Tibial artery (tissue), 4 donors: ENCODE measurements around the gene KIF5C.
"Not testable (repeated sequence)": the region's sequence is repeated elsewhere in the genome, so short reads cannot be mapped to it uniquely, and the experiment has no call there.

Experiments
- DNase-seq, 2 donors: peaks; one replicate each; pipeline ENCODE4 v3.0.0-alpha.2; 2019
- H3K27ac ChIP-seq, 2 donors: fragments of 200-600 bp; sonication (generic) in 1 of 2; 1 replicate in 1 of 2; 2 replicates in 1 of 2; pipeline ENCODE4 v1.5.1; 2018 to 2019; ENCODE audit warnings: mild to moderate bottlenecking in 1 of 2
- H3K27me3 ChIP-seq, 2 donors: fragments of 200-600 bp; sonication (generic) in 1 of 2; one replicate each; pipeline versions ENCODE4 v1.5.1 to v1.6.0; 2016 to 2019
- H3K36me3 ChIP-seq, 3 donors: fragments of 200-600 bp; sonication (generic) in 2 of 3; one replicate each; pipeline ENCODE4 v1.5.1; 2016 to 2019; ENCODE audit warnings: mild to moderate bottlenecking in 2 of 3
- H3K4me1 ChIP-seq, 4 donors: fragments of 200-600 bp; sonication (generic) in 2 of 4; 1 replicate in 3 of 4; 2 replicates in 1 of 4; pipeline ENCODE4 v1.5.1; 2016 to 2019
- H3K4me3 ChIP-seq, 2 donors: fragments of 200-600 bp; sonication (generic) in 1 of 2; 1 replicate in 1 of 2; 2 replicates in 1 of 2; pipeline ENCODE4 v1.5.1; 2018 to 2019; ENCODE audit warnings: mild to moderate bottlenecking in 2 of 2
- H3K9me3 ChIP-seq, 3 donors: fragments of 200-600 bp; sonication (generic) in 1 of 3; one replicate each; pipeline ENCODE4 v1.5.1; 2016 to 2019
- intact Hi-C: fragments of 100-400 bp; cut with DNase I; formaldehyde crosslinking; loops from one replicate; pipeline ENCODE4 v1.15.0; 2023; ENCODE audit warnings: low total_unique reads
- TF ChIP-seq, protein P1 (sequence below), 2 experiments: fragments of 200-600 bp in 1 of 2; fragments of 450-650 bp in 1 of 2; IDR thresholded peaks; one replicate each; pipeline ENCODE4 v1.5.1; 2017 to 2019; ENCODE audit warnings: antibody characterized with exemption in 2 of 2, mild to moderate bottlenecking in 1 of 2, moderate library complexity in 1 of 2

The KIF5C gene

DNA sequence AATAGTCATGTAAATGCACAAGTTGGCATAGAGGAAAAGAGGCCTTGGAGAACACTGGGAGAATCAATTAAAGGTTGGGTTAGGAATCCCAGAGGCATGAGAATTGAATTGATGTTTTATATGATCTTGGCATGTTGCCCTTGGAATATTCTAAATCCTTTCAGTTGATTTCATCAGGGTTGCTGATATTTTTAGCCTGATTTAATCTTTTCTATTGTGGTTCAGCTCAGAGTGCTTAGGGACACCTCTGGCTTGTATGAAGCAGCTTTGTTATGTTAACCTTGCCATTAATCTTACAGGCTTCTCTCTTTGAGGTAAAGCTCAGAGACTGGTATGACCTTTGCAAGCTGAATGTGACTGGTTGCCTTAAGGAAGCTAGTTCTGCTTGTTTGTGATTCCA is 99.1 kb downstream of the KIF5C start:
- Histone ChIP-seq H3K27me3 (no peaks in the 10 kb centered on the region), H3K27ac (no peak overlapping the region), H3K4me3 (no peak overlapping the region), H3K36me3 (no peaks in the 10 kb centered on the region), H3K9me3 (no peaks in the 10 kb centered on the region), H3K4me1 (no peaks in the 10 kb centered on the region)
- DNase-seq: no peak
- intact Hi-C loops: no loop called here
- TF ChIP-seq, protein P1, sequence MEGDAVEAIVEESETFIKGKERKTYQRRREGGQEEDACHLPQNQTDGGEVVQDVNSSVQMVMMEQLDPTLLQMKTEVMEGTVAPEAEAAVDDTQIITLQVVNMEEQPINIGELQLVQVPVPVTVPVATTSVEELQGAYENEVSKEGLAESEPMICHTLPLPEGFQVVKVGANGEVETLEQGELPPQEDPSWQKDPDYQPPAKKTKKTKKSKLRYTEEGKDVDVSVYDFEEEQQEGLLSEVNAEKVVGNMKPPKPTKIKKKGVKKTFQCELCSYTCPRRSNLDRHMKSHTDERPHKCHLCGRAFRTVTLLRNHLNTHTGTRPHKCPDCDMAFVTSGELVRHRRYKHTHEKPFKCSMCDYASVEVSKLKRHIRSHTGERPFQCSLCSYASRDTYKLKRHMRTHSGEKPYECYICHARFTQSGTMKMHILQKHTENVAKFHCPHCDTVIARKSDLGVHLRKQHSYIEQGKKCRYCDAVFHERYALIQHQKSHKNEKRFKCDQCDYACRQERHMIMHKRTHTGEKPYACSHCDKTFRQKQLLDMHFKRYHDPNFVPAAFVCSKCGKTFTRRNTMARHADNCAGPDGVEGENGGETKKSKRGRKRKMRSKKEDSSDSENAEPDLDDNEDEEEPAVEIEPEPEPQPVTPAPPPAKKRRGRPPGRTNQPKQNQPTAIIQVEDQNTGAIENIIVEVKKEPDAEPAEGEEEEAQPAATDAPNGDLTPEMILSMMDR (IDR thresholded peaks at IDR 0.05): no peak

DNA sequence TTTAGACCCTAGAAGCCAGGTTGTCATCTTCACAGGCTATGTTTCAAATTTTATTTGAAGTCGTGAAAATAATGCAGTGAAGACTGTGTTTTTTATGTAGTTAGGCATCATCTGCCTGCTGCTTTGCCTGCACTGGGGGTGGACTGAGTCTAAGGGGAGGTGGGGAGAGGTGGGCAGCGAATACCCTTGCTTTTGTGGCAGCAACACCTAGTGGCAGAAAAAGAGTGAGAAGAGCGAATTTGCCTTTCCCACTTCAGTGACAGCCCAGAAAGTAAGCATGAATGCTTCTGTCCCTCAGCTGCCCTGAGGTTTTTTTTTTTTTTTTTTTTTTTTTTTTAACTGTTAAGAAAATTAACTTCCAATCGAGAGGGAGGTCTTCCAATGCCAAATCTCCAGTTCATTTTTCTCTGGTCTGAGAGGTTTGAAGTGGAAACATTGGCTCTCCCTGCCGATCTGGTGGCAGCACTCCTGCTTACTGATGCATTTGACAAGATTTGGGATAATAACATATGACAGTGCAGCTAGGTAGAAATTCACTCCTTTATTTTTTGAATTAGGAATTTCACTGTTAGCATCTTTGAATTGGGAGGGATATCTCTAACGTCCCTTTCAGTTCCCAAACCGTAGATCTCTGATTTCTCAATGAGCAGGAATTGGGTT is 103.1 kb downstream of the KIF5C start:
- Histone ChIP-seq H3K27me3 (no peaks in the 10 kb centered on the region), H3K4me3 (no peak overlapping the region), H3K9me3 (no peaks in the 10 kb centered on the region), H3K4me1 (peaks cover 0 to 5% (median 0%) of the 10 kb centered on the region in 4 donors), H3K27ac (no peak overlapping the region), H3K36me3 (no peaks in the 10 kb centered on the region)
- intact Hi-C loops: no loop called here
- TF ChIP-seq, protein P1 (IDR thresholded peaks at IDR 0.05): no peak
- DNase-seq: no peak

DNA sequence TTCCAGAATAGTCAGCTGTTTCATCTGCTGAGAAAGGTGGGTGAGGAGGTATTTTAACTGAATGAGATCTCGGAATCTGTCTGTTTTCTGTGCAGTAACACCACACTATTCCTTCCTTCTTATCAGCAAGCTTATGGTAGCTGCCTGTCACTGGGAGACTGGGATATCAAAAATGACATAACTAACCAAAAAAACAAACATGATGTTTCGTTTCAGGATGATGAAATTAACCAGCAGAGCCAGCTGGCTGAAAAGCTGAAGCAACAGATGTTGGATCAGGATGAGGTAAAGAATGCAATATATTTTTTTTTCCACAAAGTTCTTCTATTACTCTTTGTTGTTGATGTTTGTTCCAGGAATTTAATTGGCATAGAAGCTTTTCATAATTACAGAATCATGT is 103.7 kb downstream of the KIF5C start:
- no peak overlapping the region for H3K4me3 ChIP-seq
- H3K9me3 ChIP-seq: no peaks in the 10 kb centered on the region
- peaks cover 0 to 5% (median 0%) of the 10 kb centered on the region in 4 donors for H3K4me1 ChIP-seq
- DNase-seq: no peak
- no peak overlapping the region for H3K27ac ChIP-seq
- intact Hi-C loops: no loop called here
- TF ChIP-seq, protein P1 (IDR thresholded peaks at IDR 0.05): no peak
- H3K36me3 ChIP-seq: no peaks in the 10 kb centered on the region
- H3K27me3 ChIP-seq: no peaks in the 10 kb centered on the region

DNA sequence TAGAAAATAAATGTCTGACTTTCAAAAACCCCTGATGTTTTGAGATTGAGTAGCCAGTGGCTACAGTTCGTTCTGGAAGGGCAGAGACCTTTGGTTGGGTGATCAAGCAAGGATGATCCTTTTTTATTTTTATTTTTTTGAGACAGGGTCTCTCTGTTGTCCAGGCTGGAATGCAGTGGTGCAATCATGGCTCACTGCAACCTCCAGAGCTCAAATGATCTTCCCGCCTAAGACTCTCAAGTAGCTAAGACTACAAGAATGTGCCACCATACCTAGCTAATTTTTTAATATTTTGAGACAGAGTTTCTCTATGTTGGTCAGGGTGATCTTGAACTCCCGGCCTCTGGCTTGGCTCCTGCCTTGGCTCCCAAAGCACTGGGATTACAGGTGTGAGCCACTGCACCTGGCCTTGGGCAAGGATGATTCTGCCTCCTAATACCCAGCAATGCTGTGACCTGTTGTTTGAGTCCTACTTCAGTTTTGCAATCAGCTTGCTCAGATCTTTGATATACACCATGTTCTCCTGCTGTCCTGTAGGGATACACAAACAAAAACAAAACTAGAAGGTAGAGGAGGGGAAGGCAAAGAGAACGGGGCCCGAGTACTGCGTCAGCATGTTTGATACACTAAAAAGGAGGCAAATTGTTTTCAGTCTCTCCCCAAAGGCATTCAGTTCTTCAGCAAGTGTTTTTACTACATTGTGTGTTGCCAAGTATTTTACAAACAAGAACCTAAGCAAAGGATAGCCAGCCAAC is 104.3 kb downstream of the KIF5C start:
- Histone ChIP-seq H3K27ac (no peak overlapping the region), H3K4me1 (peaks cover 0 to 5% (median 0%) of the 10 kb centered on the region in 4 donors), H3K4me3 (no peak overlapping the region), H3K36me3 (no peaks in the 10 kb centered on the region), H3K9me3 (no peaks in the 10 kb centered on the region), H3K27me3 (no peaks in the 10 kb centered on the region)
- TF ChIP-seq, protein P1 (IDR thresholded peaks at IDR 0.05): no peak
- intact Hi-C loops: no loop called here
- DNase-seq: no peak

DNA sequence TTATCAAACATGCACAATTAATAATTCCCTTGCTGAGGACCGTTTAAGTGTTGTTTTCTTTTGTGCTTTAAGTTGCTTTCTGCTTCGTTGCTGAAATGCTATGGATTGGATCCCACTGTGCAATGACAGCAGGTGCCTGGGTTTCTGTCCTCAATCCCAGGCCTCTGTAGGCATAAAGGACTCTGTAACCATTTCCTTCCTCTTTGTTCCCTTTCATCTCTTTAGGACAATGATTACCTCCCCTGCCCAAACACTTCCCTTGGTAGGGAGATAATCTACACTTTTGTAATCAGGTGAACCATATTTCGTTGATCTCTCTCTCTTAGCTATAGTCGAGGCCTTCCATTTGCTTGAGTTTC is 104.9 kb downstream of the KIF5C start:
- TF ChIP-seq, protein P1 (IDR thresholded peaks at IDR 0.05): no peak
- no peak for DNase-seq
- H3K27me3 ChIP-seq: no peaks in the 10 kb centered on the region
- intact Hi-C loops: loop anchor here (10.0 kb wide), 1 partner anchor 1045 kb away; no protein-coding TSS in a partner anchor
- H3K4me1 ChIP-seq: peaks cover 0 to 5% (median 0%) of the 10 kb centered on the region in 4 donors
- H3K27ac ChIP-seq: no peak overlapping the region
- no peak overlapping the region for H3K4me3 ChIP-seq
- H3K9me3 ChIP-seq: no peaks in the 10 kb centered on the region
- H3K36me3 ChIP-seq: no peaks in the 10 kb centered on the region

DNA sequence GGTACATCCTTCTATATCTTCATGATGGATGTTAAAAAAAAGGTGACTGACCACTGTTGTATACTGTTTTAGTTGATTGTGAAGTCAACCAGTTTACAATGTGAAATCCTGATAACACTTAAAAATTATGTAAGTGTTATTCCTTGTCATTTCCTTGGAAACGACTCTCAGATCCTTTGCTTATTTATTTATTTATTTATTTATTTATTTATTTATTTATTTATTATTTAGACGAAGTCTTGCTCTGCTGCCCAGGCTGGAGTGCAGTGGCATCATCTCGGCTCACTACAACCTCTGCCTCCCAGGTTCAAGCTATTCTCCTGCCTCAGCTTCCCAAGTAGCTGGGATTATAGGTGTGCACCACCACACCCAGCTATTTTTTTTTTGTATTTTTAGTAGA is 105.5 kb downstream of the KIF5C start:
- not testable (repeated sequence) for H3K4me3 ChIP-seq

More for the DNA sequence above, 105.5 kb downstream of the KIF5C start:
- H3K27me3 ChIP-seq, DNase-seq, H3K9me3 ChIP-seq, H3K4me1 ChIP-seq, H3K36me3 ChIP-seq, H3K27ac ChIP-seq: not testable (repeated sequence)
- intact Hi-C loops: loop anchor here (10.0 kb wide), 1 partner anchor 1046 kb away; no protein-coding TSS in a partner anchor
